Trophoblast cell (in vitro differentiated cells and primary cell): ENCODE measurements around the gene TXNDC5.
"Not testable (repeated sequence)": the region's sequence is repeated elsewhere in the genome, so short reads cannot be mapped to it uniquely, and the experiment has no call there.

ENCODE experiments used
- DNase-seq, 2 donors: peaks; one replicate each; pipeline ENCODE4 v3.0.0-alpha.2; 2016
- H2AFZ ChIP-seq: 2 replicates; pipeline ENCODE4 v1.6.1; 2013; ENCODE audit warnings: low read length, moderate library complexity, mild to moderate bottlenecking; ENCODE audit not compliant: insufficient read depth, poor library complexity
- H2AK5ac ChIP-seq: 2 replicates; pipeline ENCODE4 v1.6.1; 2013; ENCODE audit warnings: mild to moderate bottlenecking, low read length
- H2BK120ac ChIP-seq: 2 replicates; pipeline ENCODE4 v1.6.1; 2013; ENCODE audit warnings: low read length, mild to moderate bottlenecking, moderate library complexity; ENCODE audit not compliant: insufficient read depth, poor library complexity
- H2BK12ac ChIP-seq: 2 replicates; pipeline ENCODE4 v1.6.1; 2013; ENCODE audit warnings: mild to moderate bottlenecking, low read length, moderate library complexity
- H2BK5ac ChIP-seq: 2 replicates; pipeline ENCODE4 v1.6.1; 2013; ENCODE audit warnings: low read length, low read depth, moderate library complexity, mild to moderate bottlenecking; ENCODE audit not compliant: poor library complexity
- H3K14ac ChIP-seq: 2 replicates; pipeline ENCODE4 v1.6.1; 2013; ENCODE audit warnings: mild to moderate bottlenecking, low read length
- H3K18ac ChIP-seq: 2 replicates; pipeline ENCODE4 v1.6.1; 2013; ENCODE audit warnings: mild to moderate bottlenecking, low read length
- H3K23ac ChIP-seq: 2 replicates; pipeline ENCODE4 v1.6.1; 2013; ENCODE audit warnings: low read length
- H3K27ac ChIP-seq: 2 replicates; pipeline ENCODE4 v1.5.1; 2013; ENCODE audit warnings: low read depth, mild to moderate bottlenecking, inconsistent platforms, low read length, moderate library complexity
- H3K27me3 ChIP-seq: 2 replicates; pipeline ENCODE4 v1.6.1; 2013; ENCODE audit warnings: inconsistent platforms, mild to moderate bottlenecking, low read length, moderate library complexity; ENCODE audit not compliant: insufficient read depth
- H3K36me3 ChIP-seq, 2 experiments: 1 replicate in 1 of 2; 2 replicates in 1 of 2; pipeline ENCODE4 v1.6.1; 2013; ENCODE audit warnings: low read length in 2 of 2, mild to moderate bottlenecking in 2 of 2, moderate library complexity in 1 of 2; ENCODE audit not compliant: insufficient read depth in 2 of 2, control insufficient read depth in 1 of 2
- H3K4ac ChIP-seq: 2 replicates; pipeline ENCODE4 v1.6.1; 2013; ENCODE audit warnings: low read depth, mild to moderate bottlenecking, low read length, moderate library complexity
- H3K4me1 ChIP-seq, 2 experiments: 1 replicate in 1 of 2; 2 replicates in 1 of 2; pipeline ENCODE4 v1.6.1; 2013; ENCODE audit warnings: low read length in 2 of 2, mild to moderate bottlenecking in 2 of 2, moderate library complexity in 1 of 2; ENCODE audit not compliant: insufficient read depth in 2 of 2, control insufficient read depth in 1 of 2
- H3K4me2 ChIP-seq: 2 replicates; pipeline ENCODE4 v1.6.1; 2013; ENCODE audit warnings: inconsistent platforms, mild to moderate bottlenecking, low read length, moderate library complexity
- H3K4me3 ChIP-seq: 2 replicates; pipeline ENCODE4 v1.5.1; 2013; ENCODE audit warnings: mild to moderate bottlenecking, low read depth, low read length, inconsistent platforms
- H3K79me1 ChIP-seq: one replicate; pipeline ENCODE4 v1.6.1; 2013; ENCODE audit warnings: low read length
- H3K79me2 ChIP-seq: 2 replicates; pipeline ENCODE4 v1.6.1; 2013; ENCODE audit warnings: low read length, mild to moderate bottlenecking; ENCODE audit not compliant: control insufficient read depth, insufficient read depth, poor library complexity
- H3K9ac ChIP-seq: 2 replicates; pipeline ENCODE4 v1.6.1; 2013; ENCODE audit warnings: mild to moderate bottlenecking, low read length
- H3K9me3 ChIP-seq: 2 replicates; pipeline ENCODE4 v1.6.1; 2013; ENCODE audit warnings: low read depth, mild to moderate bottlenecking, control low read depth, inconsistent platforms, low read length; ENCODE audit not compliant: insufficient read depth
- H4K12ac ChIP-seq: 2 replicates; pipeline ENCODE4 v1.6.1; 2013; ENCODE audit warnings: low read depth, mild to moderate bottlenecking, low read length, moderate library complexity
- H4K8ac ChIP-seq: 2 replicates; pipeline ENCODE4 v1.6.1; 2013; ENCODE audit warnings: low read depth, mild to moderate bottlenecking, low read length, moderate library complexity
- H4K91ac ChIP-seq: one replicate; pipeline ENCODE4 v1.6.1; 2013; ENCODE audit warnings: low read depth, mild to moderate bottlenecking, low read length, moderate library complexity
- WGBS: extraction: QIAGEN DNeasy Blood & Tissue Kit; methylation state at CpG from one replicate; pipeline ENCODE4 v1.1.7; 2013; ENCODE audit warnings: missing lambda C conversion rate; ENCODE audit not compliant: insufficient read length, insufficient coverage; ENCODE audit errors: extremely low coverage; 5-methylcytosine and 5-hydroxymethylcytosine counted together

Gene TXNDC5

DNA sequence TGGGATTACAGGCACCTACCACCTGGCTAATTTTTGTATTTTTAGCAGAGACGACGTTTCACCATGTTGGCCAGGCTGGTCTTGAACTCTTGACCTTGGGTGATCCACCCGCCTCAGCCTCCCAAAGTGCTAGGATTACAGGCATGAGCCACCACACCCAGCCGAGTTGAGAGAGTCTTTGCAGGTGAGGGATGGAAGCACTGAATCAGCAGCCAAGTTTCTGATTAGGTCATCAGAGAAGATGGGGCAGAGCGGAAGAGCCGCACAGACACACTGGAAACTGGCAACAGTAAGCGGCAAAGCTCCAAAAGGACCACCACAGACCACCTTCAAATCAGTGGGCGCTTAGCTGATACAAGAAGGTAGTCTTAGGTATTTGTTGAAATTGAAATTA lies 12.4 kb downstream of the TXNDC5 start:
- H3K4me2 ChIP-seq, H4K91ac ChIP-seq, H4K12ac ChIP-seq, H3K4ac ChIP-seq, H2BK120ac ChIP-seq, H2AK5ac ChIP-seq, H3K9me3 ChIP-seq, H3K27me3 ChIP-seq, H3K9ac ChIP-seq, H3K79me1 ChIP-seq, H3K27ac ChIP-seq, H3K4me3 ChIP-seq, H3K79me2 ChIP-seq, H2BK5ac ChIP-seq, H3K23ac ChIP-seq, DNase-seq, H2BK12ac ChIP-seq, H4K8ac ChIP-seq, H3K4me1 ChIP-seq, H3K14ac ChIP-seq, H3K18ac ChIP-seq, H2AFZ ChIP-seq: not testable (repeated sequence)
- peaks cover 58 to 82% of the 10 kb centered on the region in 2 experiments for H3K36me3 ChIP-seq
- no CpG with 5 or more reads among the region's 8 CpGs for WGBS

DNA sequence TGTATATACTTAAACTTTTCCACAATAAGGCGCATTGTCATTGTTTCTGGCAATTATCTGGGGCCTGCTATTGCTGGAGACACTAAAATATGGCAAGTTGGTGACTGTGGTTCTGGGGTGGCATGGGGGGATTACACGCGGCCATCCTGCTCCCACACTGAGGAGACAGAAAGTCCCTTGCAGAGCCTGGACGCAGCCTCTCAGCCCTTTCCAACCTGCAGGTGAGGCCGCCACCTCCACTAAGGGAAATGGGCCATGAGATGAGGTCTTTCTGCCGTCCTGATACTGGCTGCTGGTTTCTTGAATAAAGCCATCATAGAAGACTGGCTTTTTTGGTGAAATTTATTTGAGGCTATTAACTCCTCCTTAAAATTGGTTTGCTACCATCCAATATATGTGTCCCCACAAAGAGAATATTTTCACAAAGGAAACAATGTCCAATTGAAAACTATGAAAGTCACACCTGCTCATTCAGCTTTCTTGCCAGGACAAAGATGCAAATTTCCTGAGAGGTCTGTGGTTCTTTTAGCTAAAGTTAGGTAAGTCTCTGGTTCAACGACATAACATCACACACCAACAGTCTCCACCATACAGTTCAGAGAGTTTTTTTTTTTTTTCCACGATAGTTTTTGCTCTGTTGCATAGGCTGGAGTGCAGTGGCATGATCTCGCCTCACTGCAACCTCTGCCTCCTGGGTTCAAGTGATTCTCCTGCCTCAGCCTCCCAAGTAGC lies 13.0 kb downstream of the TXNDC5 start:
- Histone ChIP-seq H2BK12ac (no peak overlapping the region), H2BK120ac (no peak overlapping the region), H4K8ac (no peak overlapping the region), H4K12ac (no peak overlapping the region), H3K79me2 (no peaks in the 10 kb centered on the region), H3K9ac (no peak overlapping the region), H3K4me2 (no peak overlapping the region), H2AFZ (no peak overlapping the region), H3K23ac (no peak overlapping the region), H3K27ac (no peak overlapping the region), H3K4ac (no peak overlapping the region), H3K18ac (no peak overlapping the region), H3K4me3 (no peak overlapping the region), H3K4me1 (no peaks in the 10 kb centered on the region), H3K14ac (no peak overlapping the region), H3K27me3 (no peaks in the 10 kb centered on the region), H3K9me3 (peaks cover 3% of the 10 kb centered on the region), H2AK5ac (no peak overlapping the region), H2BK5ac (no peak overlapping the region), H3K36me3 (peaks cover 59 to 82% of the 10 kb centered on the region in 2 experiments), H4K91ac (no peak overlapping the region), H3K79me1 (no peaks in the 10 kb centered on the region)
- no peak for DNase-seq
- no CpG with 5 or more reads among the region's 9 CpGs for WGBS

DNA sequence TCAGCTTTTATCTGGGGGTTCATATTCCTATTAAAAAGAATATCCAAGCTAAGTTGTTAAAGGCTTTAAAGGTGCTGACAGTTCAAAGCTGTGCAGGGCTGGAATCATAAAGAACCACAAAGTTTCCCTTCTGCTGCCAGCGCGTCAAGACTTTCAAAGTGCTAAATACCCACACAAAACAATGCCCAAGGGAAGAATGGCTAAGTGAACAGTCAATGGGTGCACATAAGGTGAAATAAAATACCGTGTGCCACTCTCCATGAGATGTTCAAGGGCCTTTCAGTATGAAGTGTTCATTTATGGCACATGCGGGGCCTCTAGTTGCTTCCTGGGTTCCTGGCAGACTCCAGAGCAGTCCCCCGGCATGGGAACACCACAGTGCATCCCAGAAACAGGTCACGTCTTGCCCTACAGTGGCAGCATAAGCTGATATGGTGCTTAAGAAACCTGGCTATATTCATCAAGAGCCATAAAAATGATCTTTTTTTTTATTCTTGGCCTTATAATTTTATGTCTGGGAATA lies 14.1 kb downstream of the TXNDC5 start:
- Histone ChIP-seq H3K27me3 (no peaks in the 10 kb centered on the region), H3K23ac (no peak overlapping the region), H2BK120ac (no peak overlapping the region), H3K4me3 (no peak overlapping the region), H4K91ac (no peak overlapping the region), H3K79me1 (no peaks in the 10 kb centered on the region), H2AK5ac (no peak overlapping the region), H3K4me1 (no peaks in the 10 kb centered on the region), H3K27ac (no peak overlapping the region), H2BK12ac (no peak overlapping the region), H3K14ac (no peak overlapping the region), H3K4ac (no peak overlapping the region), H2BK5ac (no peak overlapping the region), H4K8ac (no peak overlapping the region), H3K79me2 (no peaks in the 10 kb centered on the region), H3K18ac (no peak overlapping the region), H3K9me3 (peaks cover 3% of the 10 kb centered on the region), H3K4me2 (no peak overlapping the region), H2AFZ (no peak overlapping the region), H3K36me3 (peaks cover 55 to 80% of the 10 kb centered on the region in 2 experiments), H3K9ac (no peak overlapping the region), H4K12ac (no peak overlapping the region)
- DNase-seq: no peak
- WGBS: no CpG with 5 or more reads among the region's 6 CpGs

DNA sequence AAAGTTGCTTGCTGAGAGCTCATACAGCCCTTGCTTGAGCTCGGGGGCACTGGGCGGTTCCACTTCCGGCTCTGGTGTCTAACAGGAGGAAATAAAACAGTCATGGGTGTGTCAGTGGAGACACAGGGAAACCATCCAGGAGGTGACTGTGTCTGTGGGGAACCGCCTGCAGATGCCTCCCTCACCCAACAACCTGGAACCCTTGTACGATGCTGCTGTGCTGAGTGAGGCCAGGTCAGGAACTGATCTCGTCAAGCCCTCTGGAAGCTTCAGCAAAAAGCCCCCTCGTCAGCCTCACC lies 15.5 kb downstream of the TXNDC5 start:
- Histone ChIP-seq H3K79me1 (no peaks in the 10 kb centered on the region), H2BK12ac (no peak overlapping the region), H3K27me3 (no peaks in the 10 kb centered on the region), H4K8ac (no peak overlapping the region), H3K4ac (no peak overlapping the region), H3K23ac (no peak overlapping the region), H3K4me1 (no peaks in the 10 kb centered on the region), H3K79me2 (no peaks in the 10 kb centered on the region), H2AK5ac (no peak overlapping the region), H3K36me3 (peaks cover 57 to 79% of the 10 kb centered on the region in 2 experiments), H4K91ac (no peak overlapping the region), H2BK5ac (no peak overlapping the region), H3K18ac (no peak overlapping the region), H4K12ac (no peak overlapping the region), H3K9me3 (peaks cover 3% of the 10 kb centered on the region), H3K4me3 (no peak overlapping the region), H3K14ac (no peak overlapping the region), H3K9ac (no peak overlapping the region), H3K27ac (no peak overlapping the region), H2AFZ (no peak overlapping the region), H2BK120ac (no peak overlapping the region), H3K4me2 (no peak overlapping the region)
- no CpG with 5 or more reads among the region's 7 CpGs for WGBS
- no peak for DNase-seq
